Measurements from ENCODE around the gene MYH7B.

- TF ChIP-seq EZH2 (IDR thresholded peaks at IDR 0.05; ENCODE audit: low read depth, unreplicated experiment) (no peak), POLR2AphosphoS5 (IDR thresholded peaks at IDR 0.05; ENCODE audit: low read depth) (no peak)
These were observed 4.4 kb upstream of the MYH7B start for GRCh38 chr20:34951252-34951651.

Data from GM23338 (cell line).